GM12873 (cell line): ENCODE measurements around the gene SNX18.

Experiments used
- CTCF ChIP-seq: IDR thresholded peaks from 2 replicates; pipeline ENCODE4 v1.5.1; 2012; ENCODE audit warnings: low read depth, mild to moderate bottlenecking, moderate library complexity, low read length, control low read depth; ENCODE audit not compliant: insufficient read depth; ENCODE audit errors: missing control alignments

Gene SNX18

DNA sequence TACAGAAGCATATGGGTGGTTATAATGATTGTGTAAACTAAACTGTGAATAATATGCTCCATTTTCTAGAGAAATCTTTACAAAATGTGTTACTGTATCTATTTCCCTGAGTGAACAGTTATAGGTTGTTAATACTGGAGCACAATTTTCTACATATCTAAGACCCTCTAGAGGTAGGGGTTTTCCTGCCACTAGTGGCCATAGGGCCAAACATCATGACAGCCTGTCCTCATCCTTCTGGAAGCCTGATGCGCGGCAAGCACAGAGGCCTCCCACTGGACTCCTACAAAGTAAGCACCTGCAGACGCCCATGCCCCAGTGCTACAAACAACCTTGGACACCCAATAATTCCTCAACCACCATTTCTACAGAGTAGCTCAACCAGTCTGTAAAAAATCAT lies 1.9 kb upstream of the SNX18 start:
- TF ChIP-seq CTCF = no peak

DNA sequence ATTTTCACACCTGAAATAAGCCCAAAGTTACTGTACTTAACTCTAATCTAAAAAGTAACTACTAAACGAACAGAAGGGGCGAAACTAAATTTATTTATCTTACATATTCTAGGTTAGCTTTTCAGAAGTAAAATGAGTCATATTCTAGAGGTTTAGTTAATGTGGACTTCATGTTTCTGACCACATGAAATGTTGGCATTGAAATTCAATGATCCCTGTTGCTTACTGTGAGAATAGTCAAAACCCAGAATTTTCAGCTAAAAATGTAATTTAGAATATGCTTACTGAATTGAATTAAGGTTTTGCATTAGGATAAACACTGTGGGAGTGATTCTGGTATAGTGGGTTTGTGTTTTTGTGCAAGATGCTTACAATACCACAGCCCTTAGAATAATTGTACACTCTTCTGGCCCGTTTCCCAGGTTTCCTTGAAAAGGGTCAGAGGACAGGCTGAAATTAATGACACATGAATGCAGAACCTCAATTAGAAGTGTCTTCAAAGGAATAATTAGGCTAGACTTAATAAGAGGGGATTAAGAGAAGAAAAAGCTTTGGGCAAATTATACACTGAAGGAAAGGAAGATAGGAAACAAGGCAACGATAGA lies 1.4 kb upstream of the SNX18 start:
- no peak for TF ChIP-seq CTCF

GRCh38 chr5:54517174-54517511 lies 416 bp upstream of the SNX18 start:
- TF ChIP-seq CTCF = no peak

GRCh38 chr5:54518146-54518817 lies 723 bp downstream of the SNX18 start:
- TF ChIP-seq CTCF = no peak

DNA sequence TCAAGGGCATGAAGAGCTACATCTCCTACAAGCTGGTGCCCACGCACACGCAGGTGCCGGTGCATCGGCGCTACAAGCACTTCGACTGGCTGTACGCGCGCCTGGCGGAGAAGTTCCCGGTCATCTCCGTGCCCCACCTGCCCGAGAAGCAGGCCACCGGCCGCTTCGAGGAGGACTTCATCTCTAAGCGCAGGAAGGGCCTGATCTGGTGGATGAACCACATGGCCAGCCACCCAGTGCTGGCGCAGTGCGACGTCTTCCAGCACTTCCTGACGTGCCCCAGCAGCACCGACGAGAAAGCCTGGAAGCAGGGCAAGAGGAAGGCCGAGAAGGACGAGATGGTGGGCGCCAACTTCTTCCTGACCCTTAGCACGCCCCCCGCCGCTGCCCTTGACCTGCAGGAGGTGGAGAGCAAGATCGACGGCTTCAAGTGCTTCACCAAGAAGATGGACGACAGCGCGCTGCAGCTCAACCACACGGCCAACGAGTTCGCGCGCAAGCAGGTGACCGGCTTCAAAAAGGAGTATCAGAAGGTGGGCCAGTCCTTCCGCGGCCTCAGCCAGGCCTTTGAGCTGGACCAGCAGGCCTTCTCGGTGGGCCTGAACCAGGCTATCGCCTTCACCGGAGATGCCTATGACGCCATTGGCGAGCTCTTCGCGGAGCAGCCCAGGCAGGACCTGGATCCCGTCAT lies 1.4 kb downstream of the SNX18 start:
- TF ChIP-seq CTCF = no peak

GRCh38 chr5:54519509-54519876 lies 1.9 kb downstream of the SNX18 start:
- TF ChIP-seq CTCF = no peak

- no peak for TF ChIP-seq CTCF
Observed at GRCh38 chr5:54520438-54520846, 2.9 kb downstream of the SNX18 start.
